Coronary artery (tissue), 2 donors: Measurements from ENCODE around the gene SPATA20.

Source experiments
- DNase-seq: peaks from one replicate; pipeline ENCODE4 v3.0.0-alpha.2; 2017; ENCODE audit warnings: low spot score
- H3K27ac ChIP-seq, 2 donors: fragments of 200-600 bp; sonication (generic); one replicate each; pipeline ENCODE4 v1.5.1; 2016 to 2019
- H3K4me3 ChIP-seq: fragments of 200-600 bp; sonication (generic); 2 replicates; pipeline ENCODE4 v1.5.1; 2016; ENCODE audit warnings: mild to moderate bottlenecking, moderate library complexity
- TF ChIP-seq, protein P1 (sequence below): fragments of 200-600 bp; sonication (generic); IDR thresholded peaks from one replicate; pipeline ENCODE4 v1.5.1; 2019; ENCODE audit warnings: antibody characterized with exemption

Gene SPATA20

GRCh38 chr17:50547035-50547735 is at the start of gene SPATA20:
TSS of gene SPATA20 (plus strand) at chr17:50547174. CDS start at chr17:50547209, 35 bp downstream.
- Histone ChIP-seq H3K4me3 (peak within 1 kb of the TSS; percentile 87), H3K27ac (peak within 1 kb of the TSS; percentile 79 to 89)
- peak; percentile 92 for DNase-seq
- TF ChIP-seq, protein P1, sequence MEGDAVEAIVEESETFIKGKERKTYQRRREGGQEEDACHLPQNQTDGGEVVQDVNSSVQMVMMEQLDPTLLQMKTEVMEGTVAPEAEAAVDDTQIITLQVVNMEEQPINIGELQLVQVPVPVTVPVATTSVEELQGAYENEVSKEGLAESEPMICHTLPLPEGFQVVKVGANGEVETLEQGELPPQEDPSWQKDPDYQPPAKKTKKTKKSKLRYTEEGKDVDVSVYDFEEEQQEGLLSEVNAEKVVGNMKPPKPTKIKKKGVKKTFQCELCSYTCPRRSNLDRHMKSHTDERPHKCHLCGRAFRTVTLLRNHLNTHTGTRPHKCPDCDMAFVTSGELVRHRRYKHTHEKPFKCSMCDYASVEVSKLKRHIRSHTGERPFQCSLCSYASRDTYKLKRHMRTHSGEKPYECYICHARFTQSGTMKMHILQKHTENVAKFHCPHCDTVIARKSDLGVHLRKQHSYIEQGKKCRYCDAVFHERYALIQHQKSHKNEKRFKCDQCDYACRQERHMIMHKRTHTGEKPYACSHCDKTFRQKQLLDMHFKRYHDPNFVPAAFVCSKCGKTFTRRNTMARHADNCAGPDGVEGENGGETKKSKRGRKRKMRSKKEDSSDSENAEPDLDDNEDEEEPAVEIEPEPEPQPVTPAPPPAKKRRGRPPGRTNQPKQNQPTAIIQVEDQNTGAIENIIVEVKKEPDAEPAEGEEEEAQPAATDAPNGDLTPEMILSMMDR: peak; percentile 95

- DNase-seq: no peak
- TF ChIP-seq, protein P1: no peak
- Histone ChIP-seq H3K4me3 (no peak overlapping the region), H3K27ac (no peak overlapping the region)
Measured at GRCh38 chr17:50498021-50498874, 48.7 kb upstream of the SPATA20 start.

GRCh38 chr17:50499270-50499669 is 47.7 kb upstream of the SPATA20 start:
- Histone ChIP-seq H3K4me3 (no peak overlapping the region), H3K27ac (no peak overlapping the region)
- no peak for DNase-seq
- TF ChIP-seq, protein P1: no peak

DNA sequence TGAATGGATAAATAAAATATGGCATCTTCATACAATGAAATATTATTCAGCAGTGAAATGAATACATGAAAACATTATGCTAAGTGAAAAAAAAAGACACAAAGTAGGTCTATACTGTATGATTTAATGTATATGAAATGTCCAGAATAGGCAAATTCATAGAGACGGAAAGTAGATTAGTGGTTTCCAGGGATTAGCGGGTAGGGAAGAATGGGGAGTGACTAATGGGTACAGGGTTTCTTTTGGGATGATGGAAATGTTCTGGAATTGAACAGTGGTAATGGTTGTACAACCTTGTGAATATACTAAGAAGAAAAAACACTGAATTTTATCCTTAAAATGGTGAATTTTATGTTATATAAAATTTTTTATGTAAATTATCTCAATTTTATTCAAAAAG is 47.3 kb upstream of the SPATA20 start:
- Histone ChIP-seq H3K4me3 (no peak overlapping the region), H3K27ac (no peak overlapping the region)
- TF ChIP-seq, protein P1: no peak
- DNase-seq: no peak

GRCh38 chr17:50501054-50501453 is 45.9 kb upstream of the SPATA20 start:
- Histone ChIP-seq H3K4me3 (no peak overlapping the region), H3K27ac (no peak overlapping the region)
- DNase-seq: no peak
- TF ChIP-seq, protein P1: no peak

DNA sequence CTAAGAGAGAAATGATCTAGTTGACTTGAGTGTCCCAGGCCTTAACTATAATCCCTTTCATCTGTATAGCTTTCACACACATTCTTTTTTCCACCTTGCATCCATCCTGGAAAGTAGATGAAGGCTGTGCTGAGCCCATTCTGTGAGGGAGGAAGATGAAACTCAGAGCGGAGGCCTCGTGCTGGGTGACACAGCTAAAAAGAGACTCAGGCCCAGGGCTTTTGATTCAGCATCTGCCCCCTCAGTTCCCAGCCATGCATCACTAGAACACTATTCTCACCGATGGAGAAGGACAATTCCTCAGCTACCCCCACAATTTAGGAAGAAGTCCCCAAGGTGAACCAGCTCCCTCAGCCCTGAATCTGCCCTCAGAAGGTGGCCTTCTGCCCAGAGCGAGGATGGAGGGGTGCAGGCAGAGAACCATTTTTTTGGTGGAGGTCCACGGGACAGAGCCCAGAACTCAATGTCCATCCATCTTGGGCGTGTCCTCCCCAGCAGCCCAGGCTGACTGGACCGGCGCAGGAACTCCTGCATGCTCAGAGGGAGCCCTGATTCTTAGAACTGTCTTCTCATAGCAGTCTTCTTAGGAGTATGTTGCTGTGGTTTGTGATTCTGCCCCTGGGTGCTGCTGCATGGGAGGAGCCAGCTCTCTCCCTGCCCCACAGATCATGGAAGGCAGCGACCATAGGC is 44.5 kb upstream of the SPATA20 start:
- TF ChIP-seq, protein P1: no peak
- no peak for DNase-seq
- Histone ChIP-seq H3K4me3 (no peak overlapping the region), H3K27ac (no peak overlapping the region)
